HG03159 (cell line): ENCODE measurements around the gene GSK3B.
"Not testable (repeated sequence)": the region's sequence is repeated elsewhere in the genome, so short reads cannot be mapped to it uniquely, and the experiment has no call there.

ENCODE experiments used
- ATAC-seq: cut with Tn5 transposase; IDR thresholded peaks from one replicate; pipeline ENCODE4 v1.9.1; 2021; ENCODE audit warnings: mild to moderate bottlenecking, moderate library complexity; ENCODE audit not compliant: unreplicated experiment

GSK3B gene

DNA sequence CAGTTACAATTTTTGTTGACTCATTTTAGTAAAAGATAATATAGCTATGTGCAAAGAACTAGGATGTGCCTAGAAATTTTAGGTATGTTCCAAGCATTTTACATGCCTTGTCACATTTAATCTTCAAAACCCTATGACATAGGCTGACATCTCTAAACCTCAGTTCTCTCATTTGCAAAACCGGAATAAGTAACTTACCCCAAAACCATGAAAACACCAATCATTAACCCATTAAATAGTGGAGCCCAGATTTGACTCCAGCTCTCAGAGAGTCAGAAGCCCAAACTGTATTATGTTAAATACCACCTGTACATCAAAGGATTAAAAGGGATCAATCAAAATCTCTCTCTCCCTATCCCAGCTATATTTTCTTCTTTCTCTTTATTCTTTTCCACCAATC lies 36.6 kb downstream of the GSK3B start:
- no peak for ATAC-seq

GRCh38 chr3:120057029-120057428 lies 37.2 kb downstream of the GSK3B start:
- ATAC-seq: no peak

GRCh38 chr3:120053647-120054046 lies 40.6 kb downstream of the GSK3B start:
- not testable (repeated sequence) for ATAC-seq

GRCh38 chr3:120052677-120053076 lies 41.6 kb downstream of the GSK3B start:
- ATAC-seq: no peak

DNA sequence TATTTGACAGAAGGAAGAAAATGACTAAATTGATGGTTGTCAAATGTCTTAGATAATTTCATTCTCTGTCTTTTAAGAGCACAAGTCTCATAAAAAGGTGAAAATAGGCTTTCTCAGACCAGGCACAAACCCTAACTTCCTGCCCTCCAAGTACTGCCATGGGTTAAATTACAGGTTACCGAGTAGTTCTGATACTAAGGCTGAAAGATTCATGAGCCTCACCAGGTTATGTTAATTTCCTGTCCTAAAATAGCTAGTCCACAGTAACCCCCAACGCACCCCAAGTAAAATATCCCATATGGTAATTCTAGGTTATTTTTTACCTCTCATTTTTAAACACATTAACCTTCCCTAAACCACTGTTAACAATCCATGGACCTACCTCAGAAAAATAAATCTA lies 42.0 kb downstream of the GSK3B start:
- ATAC-seq: peak; percentile 70

DNA sequence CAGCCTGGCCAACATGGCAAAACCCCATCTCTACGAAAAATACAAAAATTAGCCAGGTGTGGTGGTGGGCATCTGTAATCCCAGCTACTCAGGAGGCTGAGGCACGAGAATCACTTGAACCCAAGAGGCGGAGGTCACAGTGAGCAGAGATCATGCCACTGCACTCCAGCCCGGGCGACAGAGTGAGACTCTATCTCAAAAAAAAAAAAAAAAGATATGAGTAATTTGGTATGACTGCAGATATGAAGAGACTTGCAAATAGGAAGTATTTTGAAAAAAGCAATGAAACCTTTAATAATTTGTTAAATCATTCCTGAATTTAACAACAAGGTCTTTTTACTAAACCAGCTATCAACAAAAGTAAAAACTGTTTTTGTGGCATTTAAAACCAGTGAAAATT lies 42.7 kb downstream of the GSK3B start:
- not testable (repeated sequence) for ATAC-seq

- ATAC-seq: no peak
Measured at GRCh38 chr3:120049881-120050539, 44.2 kb downstream of the GSK3B start.

- no peak for ATAC-seq
Measured at GRCh38 chr3:120049072-120049471, 45.2 kb downstream of the GSK3B start.

DNA sequence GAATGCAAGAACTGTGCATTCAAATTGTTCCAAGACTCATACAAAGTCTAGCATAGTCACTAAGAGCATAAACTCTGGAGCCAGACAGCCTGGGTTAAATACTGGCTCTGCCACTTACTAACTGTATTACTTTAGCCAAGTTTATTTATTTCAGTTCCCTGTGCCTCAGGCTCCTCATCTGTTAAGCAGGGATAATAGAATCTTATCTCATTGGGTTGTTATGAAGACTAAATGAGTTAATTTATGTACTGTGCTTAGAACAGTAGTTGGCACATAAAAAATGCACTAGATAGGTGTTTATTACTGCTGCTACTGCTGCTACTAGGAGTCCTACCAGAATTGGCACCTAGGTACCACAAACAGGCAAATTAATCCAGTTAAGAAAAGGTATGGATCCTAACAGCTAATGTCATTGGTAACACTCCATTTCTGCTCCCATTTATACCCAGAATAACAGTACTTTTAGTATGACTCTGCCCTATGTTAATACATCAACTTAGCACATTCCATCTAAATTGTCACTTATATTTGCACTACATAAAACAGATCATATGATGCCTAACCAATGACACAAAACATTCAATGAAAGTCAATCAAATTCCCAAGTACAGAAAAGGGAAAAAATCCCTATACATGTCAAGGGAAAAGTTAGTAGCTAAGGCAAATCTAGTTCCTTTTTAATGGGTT lies 45.7 kb downstream of the GSK3B start:
- ATAC-seq: no peak

DNA sequence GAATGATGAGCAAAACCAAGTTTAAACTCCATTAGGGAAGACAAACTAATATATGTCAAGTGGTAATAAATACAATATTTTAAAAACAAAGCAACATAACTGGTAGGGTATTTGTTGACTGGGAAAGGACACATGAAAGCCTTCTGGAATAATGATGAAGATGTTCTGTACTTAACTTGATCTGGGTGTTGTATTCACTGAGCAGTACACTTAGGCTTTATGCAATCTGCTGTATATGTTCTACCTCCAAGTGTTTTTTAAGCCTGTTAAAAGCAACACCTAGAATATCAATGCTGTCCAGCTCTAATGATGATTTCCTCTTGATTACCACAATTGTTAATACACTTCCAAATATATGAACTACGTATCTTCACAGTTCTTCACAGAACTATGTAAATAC lies 46.6 kb downstream of the GSK3B start:
- ATAC-seq: no peak

DNA sequence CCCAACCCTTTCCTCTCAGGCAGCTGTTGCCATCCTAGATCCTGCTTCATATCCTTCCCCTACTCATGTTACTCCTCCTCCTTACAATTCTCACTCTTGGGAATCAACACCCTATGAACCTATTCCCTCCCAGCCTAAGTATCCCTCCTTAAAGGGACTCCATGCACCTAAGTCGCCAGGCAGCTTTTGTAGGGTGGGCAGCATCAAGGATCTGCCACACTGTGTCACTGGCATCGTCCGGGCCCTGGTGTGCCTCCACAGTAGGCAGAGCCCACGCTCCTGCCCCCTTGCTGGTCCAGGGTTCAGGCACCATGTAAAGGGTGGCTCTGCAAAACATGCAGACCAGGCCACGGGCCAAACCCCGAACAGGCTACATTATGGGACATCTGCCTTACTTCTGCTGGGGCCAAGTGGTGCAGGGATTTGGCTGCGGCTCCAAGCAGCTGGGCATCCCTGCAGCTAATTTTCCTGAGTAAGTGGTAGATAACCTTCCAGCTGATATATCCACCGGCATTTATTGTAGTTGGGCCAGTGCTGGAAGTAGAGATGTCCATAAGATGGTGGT lies 53.4 kb downstream of the GSK3B start:
- no peak for ATAC-seq

- ATAC-seq: no peak
Measured at GRCh38 chr3:120039642-120040610, 54.3 kb downstream of the GSK3B start.

DNA sequence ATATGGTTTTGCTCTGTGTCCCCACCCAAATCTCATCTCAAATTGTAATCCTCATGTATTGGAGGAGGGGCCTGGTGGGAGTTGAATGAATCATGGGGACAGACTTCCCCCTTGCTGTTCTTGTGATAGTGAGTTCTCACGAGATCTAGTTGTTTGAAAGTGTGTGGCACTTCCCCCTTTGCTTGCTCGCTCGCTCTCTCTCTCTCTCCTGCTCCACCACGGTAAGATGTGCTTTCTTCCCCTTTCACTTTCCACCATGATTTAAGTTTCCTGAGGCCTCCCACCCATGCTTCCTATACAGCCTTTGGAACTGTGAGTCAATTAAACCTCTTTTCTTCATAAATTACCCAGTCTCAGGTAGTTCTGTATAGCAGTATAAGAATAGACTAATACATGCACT lies 60.7 kb downstream of the GSK3B start:
- ATAC-seq: no peak

DNA sequence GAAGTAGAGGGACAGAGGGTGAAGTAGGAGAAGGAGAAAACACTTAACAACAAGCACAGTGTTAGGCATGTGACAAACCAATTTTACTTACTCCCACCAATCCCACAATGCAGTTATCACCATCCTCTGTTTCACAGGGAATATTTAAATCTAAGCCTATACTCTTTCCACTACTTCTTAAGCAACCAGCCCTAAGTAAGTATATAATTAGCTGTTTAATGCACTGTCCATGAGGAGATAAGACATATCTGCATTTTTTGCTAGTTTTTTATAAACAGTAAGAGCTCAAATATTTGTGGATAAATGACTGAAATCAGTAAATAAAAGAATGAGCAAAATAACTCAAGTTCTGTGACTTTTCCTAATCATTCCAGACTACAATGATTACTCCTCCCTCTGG lies 62.7 kb downstream of the GSK3B start:
- no peak for ATAC-seq

DNA sequence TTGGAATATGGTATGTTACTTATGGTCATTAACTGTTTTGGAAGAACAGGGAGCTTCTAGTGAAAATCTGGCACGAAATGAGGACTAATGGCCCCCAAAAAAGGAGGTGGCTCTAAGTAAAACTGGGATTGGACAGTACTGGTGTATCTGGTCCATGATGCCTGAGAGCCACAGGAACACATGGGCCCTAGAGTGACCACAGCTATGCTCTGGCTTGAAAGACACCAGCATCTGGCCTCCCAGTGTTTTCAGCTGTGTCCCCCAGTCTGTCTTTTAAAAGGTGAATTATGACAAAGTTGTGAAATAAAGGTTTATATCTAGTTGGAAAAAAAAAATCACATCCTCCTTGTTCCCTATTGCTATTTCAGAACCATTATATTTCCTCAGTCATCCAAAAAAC lies 64.5 kb downstream of the GSK3B start:
- ATAC-seq: no peak

DNA sequence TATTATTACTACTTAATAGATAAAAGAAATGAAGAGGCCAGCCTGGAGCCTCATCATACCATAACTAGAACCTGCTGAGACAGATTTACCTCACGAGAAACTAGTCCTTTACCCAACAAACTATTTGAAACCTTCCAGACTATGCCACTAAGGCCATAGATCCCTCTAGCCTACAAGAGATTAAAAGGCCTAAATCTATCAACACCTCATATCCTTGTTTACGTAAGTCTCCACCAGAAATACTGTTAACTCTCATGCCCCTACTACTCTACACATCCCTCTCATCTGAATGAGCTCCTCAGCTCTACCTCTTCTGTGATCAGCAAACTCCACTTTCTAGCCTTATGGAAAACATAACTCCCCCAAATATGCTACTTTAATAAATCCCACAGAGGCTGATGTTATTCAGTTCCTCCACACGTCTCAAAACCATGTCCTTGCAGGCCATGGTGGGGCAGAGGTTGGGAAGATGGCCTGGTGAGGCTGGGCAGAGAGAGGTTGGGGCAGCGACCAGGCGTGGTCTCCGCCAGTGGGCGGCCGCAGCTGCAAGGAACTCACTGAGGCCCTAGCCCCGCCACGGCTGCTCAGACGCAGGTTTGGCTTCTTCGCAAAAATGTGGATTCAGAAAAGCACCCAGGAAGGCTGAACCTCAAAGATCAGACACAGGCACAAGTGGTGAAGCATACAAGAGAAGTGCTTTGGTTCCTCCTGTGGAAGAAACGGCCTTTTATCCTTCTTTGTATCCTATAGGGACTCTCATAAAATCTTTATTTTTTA lies 65.8 kb downstream of the GSK3B start:
- no peak for ATAC-seq

- no peak for ATAC-seq
Measured at GRCh38 chr3:120027226-120027625, 67.0 kb downstream of the GSK3B start.

DNA sequence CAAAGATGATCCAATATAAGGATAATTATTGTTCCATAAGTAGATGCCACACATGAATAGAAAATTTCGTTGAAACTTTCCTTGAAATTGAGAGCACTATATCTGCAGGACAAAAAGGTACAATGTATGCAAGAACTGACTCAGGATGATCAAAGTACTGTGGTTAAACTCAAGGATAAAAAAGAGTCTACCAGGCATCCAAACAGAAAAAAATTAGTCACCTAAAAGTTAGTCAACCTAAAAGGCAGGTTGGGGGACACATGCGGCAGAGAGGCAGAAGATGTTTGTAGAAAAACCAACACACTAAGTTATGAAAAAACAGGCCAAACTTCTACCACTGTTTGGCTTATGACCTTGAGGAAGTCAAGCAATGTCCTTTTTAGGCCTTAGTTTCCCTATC lies 68.7 kb downstream of the GSK3B start:
- no peak for ATAC-seq

- ATAC-seq: no peak
Measured at GRCh38 chr3:120024103-120024502, 70.1 kb downstream of the GSK3B start.

DNA sequence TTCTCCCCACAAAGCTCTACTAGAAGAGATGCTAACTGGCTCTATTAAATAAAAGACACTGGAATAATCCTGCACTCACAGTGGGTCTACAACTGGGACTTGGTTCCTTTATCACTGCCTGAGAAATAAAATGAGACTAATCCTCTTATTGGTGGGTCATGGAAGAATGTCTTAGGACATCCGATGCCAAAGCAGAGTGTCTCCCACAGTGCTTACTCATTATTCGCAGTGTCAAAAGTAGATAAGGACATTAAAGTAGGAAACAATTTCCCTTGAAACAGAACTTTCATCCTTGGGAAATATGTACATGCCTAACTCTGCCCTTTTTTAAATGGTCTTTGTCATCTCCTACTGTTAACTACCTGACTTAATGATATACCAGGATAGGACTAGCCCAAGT lies 71.5 kb downstream of the GSK3B start:
- ATAC-seq: no peak

DNA sequence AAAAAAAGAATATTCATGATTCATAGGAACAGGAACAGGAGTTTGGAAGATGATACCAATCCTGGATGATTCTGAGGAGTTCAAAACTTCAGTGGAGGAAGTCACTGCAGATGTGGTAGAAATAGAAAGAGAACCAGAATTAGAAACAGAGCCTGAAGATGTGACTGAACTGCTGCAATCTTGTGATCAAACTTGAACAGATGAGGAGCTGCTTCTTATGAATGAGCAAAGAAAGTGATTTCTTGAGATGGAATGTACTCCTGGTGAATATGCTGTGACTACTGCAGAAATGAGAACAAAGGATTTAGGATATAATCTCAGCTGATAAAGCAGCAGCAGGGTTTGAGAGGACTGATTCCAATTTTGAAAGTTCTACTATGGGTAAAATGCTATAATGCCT lies 72.7 kb downstream of the GSK3B start:
- ATAC-seq: no peak
